Brain microvascular endothelial cell (primary cell): Measurements from ENCODE around the gene GMDS.

Source experiments
- DNase-seq: peaks from one replicate; pipeline ENCODE4 v3.0.0-alpha.2; 2020
- H3K27ac ChIP-seq: fragments of 250-450 bp; sonication (Bioruptor Pico); 2 replicates; pipeline ENCODE4 v1.5.1; 2020; ENCODE audit warnings: mild to moderate bottlenecking, moderate library complexity
- H3K27me3 ChIP-seq: fragments of 250-450 bp; sonication (Bioruptor Pico); replicated peaks from 2 replicates; pipeline ENCODE4 v1.5.1; 2020; ENCODE audit warnings: mild to moderate bottlenecking
- H3K36me3 ChIP-seq: fragments of 250-450 bp; sonication (Bioruptor Pico); replicated peaks from 2 replicates; pipeline ENCODE4 v1.5.1; 2020; ENCODE audit warnings: mild to moderate bottlenecking
- H3K4me3 ChIP-seq: 2 replicates; pipeline ENCODE4 v1.5.1; 2011; ENCODE audit warnings: low read depth, mild to moderate bottlenecking, control low read depth, low read length, moderate library complexity
- CTCF ChIP-seq: IDR thresholded peaks from 2 replicates; pipeline ENCODE4 v1.5.1; 2011; ENCODE audit warnings: low read depth, mild to moderate bottlenecking, moderate library complexity, low read length, control low read depth, inconsistent platforms; ENCODE audit errors: missing control alignments
- in situ Hi-C: cut with HindIII; loops from 2 replicates; pipeline ENCODE4 v1.10.0; 2017; ENCODE audit warnings: low sequenced_read_pairs, low pct_ligation_motif_present

Gene GMDS

GRCh38 chr6:1778686-1779235 lies 466.6 kb downstream of the GMDS start:
- no peaks in the 10 kb centered on the region for H3K36me3 ChIP-seq
- H3K4me3 ChIP-seq = no peak overlapping the region
- no peak for DNase-seq

GRCh38 chr6:1777921-1778685 lies 467.3 kb downstream of the GMDS start:
- Histone ChIP-seq H3K27me3 (no peaks in the 10 kb centered on the region), H3K4me3 (no peak overlapping the region), H3K36me3 (no peaks in the 10 kb centered on the region), H3K27ac (no peak overlapping the region)
- no peak for TF ChIP-seq CTCF
- no peak for DNase-seq
- in situ Hi-C loops = no loop called here

More at GRCh38 chr6:1778686-1779235, 466.6 kb downstream of the GMDS start:
- Histone ChIP-seq H3K27me3 (no peaks in the 10 kb centered on the region), H3K27ac (no peak overlapping the region)
- in situ Hi-C loops = no loop called here
- TF ChIP-seq CTCF = no peak

- no peaks in the 10 kb centered on the region for H3K27me3 ChIP-seq
- H3K4me3 ChIP-seq = no peak overlapping the region
- no peak overlapping the region for H3K27ac ChIP-seq
- DNase-seq = no peak
- in situ Hi-C loops = no loop called here
- no peaks in the 10 kb centered on the region for H3K36me3 ChIP-seq
- TF ChIP-seq CTCF = no peak
Measured at GRCh38 chr6:1775441-1775840, 470.0 kb downstream of the GMDS start.

GRCh38 chr6:1774226-1774915 lies 471.0 kb downstream of the GMDS start:
- TF ChIP-seq CTCF = no peak
- H3K36me3 ChIP-seq = no peaks in the 10 kb centered on the region
- in situ Hi-C loops = no loop called here

GRCh38 chr6:1773700-1774099 lies 471.7 kb downstream of the GMDS start:
- no peak for DNase-seq
- Histone ChIP-seq H3K27ac (no peak overlapping the region), H3K4me3 (no peak overlapping the region), H3K36me3 (no peaks in the 10 kb centered on the region), H3K27me3 (no peaks in the 10 kb centered on the region)
- no peak for TF ChIP-seq CTCF
- in situ Hi-C loops = no loop called here

More at GRCh38 chr6:1774226-1774915, 471.0 kb downstream of the GMDS start:
- no peaks in the 10 kb centered on the region for H3K27me3 ChIP-seq
- H3K27ac ChIP-seq = no peak overlapping the region
- no peak overlapping the region for H3K4me3 ChIP-seq
- no peak for DNase-seq
